GM23338 (cell line): ENCODE measurements around the gene PRR4. TPM values are rescaled to one million over a fixed set of nuclear protein-coding genes. Genes with fewer than 3 reads are reported as not detected.

Experiments
- ATAC-seq: fragments of 200-7000 bp; cut with Tn5 transposase; 3 replicates; pipeline ENCODE4 v1.9.1; 2020
- DNase-seq: peaks from one replicate; pipeline ENCODE4 v3.0.0-alpha.2; 2015; ENCODE audit warnings: low spot score
- H2AFZ ChIP-seq: fragments of 200-600 bp; sonication (generic); 2 replicates; pipeline ENCODE4 v1.8.0; 2016; ENCODE audit warnings: antibody characterized with exemption, mild to moderate bottlenecking, moderate library complexity
- H3F3A ChIP-seq: fragments of 200-600 bp; sonication (generic); replicated peaks from 2 replicates; pipeline ENCODE4 v1.8.0; 2017; ENCODE audit warnings: antibody characterized with exemption, mixed run types, low read depth
- H3K27ac ChIP-seq: fragments of 200-600 bp; sonication (generic); 2 replicates; pipeline ENCODE4 v1.6.1; 2016; ENCODE audit warnings: low read depth
- H3K27me3 ChIP-seq: fragments of 200-600 bp; sonication (generic); 2 replicates; pipeline ENCODE4 v1.8.0; 2016; ENCODE audit warnings: mild to moderate bottlenecking, mixed run types, moderate library complexity; ENCODE audit not compliant: insufficient read depth
- H3K36me3 ChIP-seq: fragments of 200-600 bp; sonication (generic); 2 replicates; pipeline ENCODE4 v1.8.0; 2016; ENCODE audit warnings: mild to moderate bottlenecking; ENCODE audit not compliant: insufficient read depth
- H3K4me1 ChIP-seq: fragments of 200-600 bp; sonication (generic); 2 replicates; pipeline ENCODE4 v1.8.0; 2016; ENCODE audit warnings: mild to moderate bottlenecking, moderate library complexity; ENCODE audit not compliant: insufficient read depth
- H3K4me2 ChIP-seq: fragments of 200-600 bp; sonication (generic); 2 replicates; pipeline ENCODE4 v1.7.1; 2017; ENCODE audit warnings: mixed run types
- H3K4me3 ChIP-seq: fragments of 200-600 bp; sonication (generic); 2 replicates; pipeline ENCODE4 v1.6.1; 2016; ENCODE audit warnings: mixed run types
- H3K79me2 ChIP-seq: fragments of 200-600 bp; sonication (generic); replicated peaks from 2 replicates; pipeline ENCODE4 v1.8.0; 2017; ENCODE audit warnings: mild to moderate bottlenecking; ENCODE audit not compliant: insufficient read depth
- H3K9me2 ChIP-seq: fragments of 200-600 bp; sonication (generic); 2 replicates; pipeline ENCODE4 v1.8.0; 2017; ENCODE audit not compliant: insufficient read depth
- H4K20me1 ChIP-seq: fragments of 200-600 bp; sonication (generic); replicated peaks from 2 replicates; pipeline ENCODE4 v1.8.0; 2017; ENCODE audit warnings: mild to moderate bottlenecking; ENCODE audit not compliant: insufficient read depth
- H3K27ac Mint-ChIP-seq: 2 replicates; pipeline ENCODE4 v1.8.0; 2020; ENCODE audit warnings: inconsistent platforms, mild to moderate bottlenecking, moderate library complexity, mixed read lengths
- H3K27me3 Mint-ChIP-seq: 3 replicates; pipeline ENCODE4 v1.8.0; 2022; ENCODE audit warnings: low read depth, mild to moderate bottlenecking, moderate library complexity, mixed read lengths, inconsistent platforms; ENCODE audit not compliant: insufficient read depth, poor library complexity
- H3K36me3 Mint-ChIP-seq: 3 replicates; pipeline ENCODE4 v1.8.0; 2021; ENCODE audit warnings: low read depth, mild to moderate bottlenecking, inconsistent platforms, moderate library complexity, mixed read lengths
- H3K4me1 Mint-ChIP-seq: 3 replicates; pipeline ENCODE4 v1.8.0; 2020; ENCODE audit warnings: mild to moderate bottlenecking, inconsistent platforms, mixed read lengths
- H3K4me3 Mint-ChIP-seq: 3 replicates; pipeline ENCODE4 v1.8.0; 2021; ENCODE audit warnings: moderate library complexity, mild to moderate bottlenecking, inconsistent platforms, mixed read lengths
- H3K9me3 Mint-ChIP-seq: 3 replicates; pipeline ENCODE4 v1.8.0; 2020; ENCODE audit warnings: moderate library complexity, mild to moderate bottlenecking, inconsistent platforms, mixed read lengths
- CREB1 ChIP-seq: fragments of 250-450 bp; sonication (Bioruptor Pico); IDR thresholded peaks from 2 replicates; pipeline ENCODE4 v1.5.0; 2020; ENCODE audit warnings: low read depth, mild to moderate bottlenecking, moderate library complexity
- EZH2 ChIP-seq: fragments of 200-600 bp; sonication (generic); IDR thresholded peaks from one replicate; pipeline ENCODE4 v1.8.0; 2017; ENCODE audit warnings: antibody characterized with exemption, mild to moderate bottlenecking, low read depth; ENCODE audit not compliant: unreplicated experiment
- NANOG ChIP-seq: IDR thresholded peaks from 2 replicates; pipeline ENCODE4 v1.6.1; 2016; ENCODE audit warnings: antibody characterized with exemption, borderline replicate concordance
- POLR2AphosphoS5 ChIP-seq: IDR thresholded peaks from 2 replicates; pipeline ENCODE4 v1.6.1; 2016; ENCODE audit warnings: antibody characterized with exemption, low read depth
- REST ChIP-seq: IDR thresholded peaks from one replicate; pipeline ENCODE4 v1.6.1; 2018; ENCODE audit warnings: antibody characterized with exemption; ENCODE audit not compliant: unreplicated experiment
- STAT1 ChIP-seq: IDR thresholded peaks from one replicate; pipeline ENCODE4 v1.6.1; 2016; ENCODE audit warnings: antibody characterized with exemption; ENCODE audit not compliant: unreplicated experiment
- ZNF114 ChIP-seq: fragments of 250-450 bp; sonication (Bioruptor Pico); IDR thresholded peaks from 2 replicates; pipeline ENCODE4 v1.5.0; 2020; ENCODE audit warnings: mild to moderate bottlenecking, moderate library complexity
- ZNF462 ChIP-seq: fragments of 250-450 bp; sonication (Bioruptor Pico); IDR thresholded peaks from 2 replicates; pipeline ENCODE4 v1.5.0; 2020; ENCODE audit warnings: mild to moderate bottlenecking, moderate library complexity
- polyA plus RNA-seq: library from polyadenylated mRNA; unstranded; fragments of >200 nt; fragmentation: Nextera tagmentation; extraction: Ambion mirVana; gene quantifications from 2 replicates; pipeline ENCODE4 v1.2.1, GENCODE V29; 2016
- total RNA-seq: library from RNA; depleted of rRNA; stranded (reverse); fragments of >200 nt; shearing (Covaris generic); gene quantifications from 2 replicates; pipeline ENCODE4 v1.2.3, GENCODE V29; 2014

PRR4 gene
- total and polyA plus RNA-seq, 2 experiments from 2014 or later: 2.1 to 7.9 TPM

GRCh38 chr12:10889226-10889625 is 40.0 kb upstream of the PRR4 start:
- H3K27me3 ChIP-seq: no peaks in the 10 kb centered on the region
- no peak overlapping the region for H3K4me2 ChIP-seq
- Mint-ChIP-seq H3K27ac (no peak overlapping the region), H3K27me3 (peaks cover 2% of the 10 kb centered on the region), H3K9me3 (no peaks in the 10 kb centered on the region), H3K4me3 (no peak overlapping the region), H3K4me1 (peaks cover 8% of the 10 kb centered on the region), H3K36me3 (no peaks in the 10 kb centered on the region)
- H4K20me1 ChIP-seq: no peaks in the 10 kb centered on the region
- no peak for TF ChIP-seq EZH2
- no peak for TF ChIP-seq REST
- no peak for TF ChIP-seq CREB1
- TF ChIP-seq STAT1: no peak
- TF ChIP-seq POLR2AphosphoS5: no peak
- H3K4me1 ChIP-seq: peaks cover 8% of the 10 kb centered on the region; the same call in 1 of the 2 replicates
- H2AFZ ChIP-seq: no peak overlapping the region
- no peaks in the 10 kb centered on the region for H3F3A ChIP-seq
- H3K27ac ChIP-seq: no peak overlapping the region
- H3K4me3 ChIP-seq: no peak overlapping the region
- no peaks in the 10 kb centered on the region for H3K9me2 ChIP-seq
- H3K79me2 ChIP-seq: no peaks in the 10 kb centered on the region
- no peak for ATAC-seq
- no peaks in the 10 kb centered on the region for H3K36me3 ChIP-seq
- DNase-seq: no peak

DNA sequence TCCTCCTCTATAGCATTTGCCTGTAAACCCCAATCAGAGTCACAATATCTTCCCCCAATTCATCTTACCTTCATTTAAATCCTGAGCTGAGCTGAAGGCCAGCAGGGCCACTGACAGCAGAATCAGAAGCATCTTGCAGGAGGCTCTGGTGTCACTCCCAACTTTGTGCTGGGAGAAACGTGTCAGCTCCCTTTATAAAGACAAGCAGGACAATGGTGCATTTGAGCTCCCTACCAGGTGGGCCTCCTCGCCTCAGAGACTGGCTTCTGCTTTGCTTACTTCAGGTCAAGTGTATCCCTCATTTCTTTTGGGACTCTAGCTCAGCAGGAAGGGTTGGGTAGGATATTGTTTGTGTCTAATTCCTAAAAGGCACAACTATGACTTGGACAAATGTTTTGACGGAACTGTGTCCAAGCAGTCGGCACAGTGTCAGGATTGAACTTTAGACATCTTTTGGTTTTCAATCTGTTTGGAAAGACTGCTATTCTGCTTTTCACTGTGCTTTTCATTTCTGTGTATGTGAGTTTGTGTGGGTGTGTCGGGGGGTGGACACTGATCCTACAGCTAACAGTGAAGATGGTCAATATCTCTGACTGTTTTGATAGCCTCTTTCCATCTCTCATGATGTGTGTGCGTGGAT is 34.9 kb upstream of the PRR4 start, which contains the start of gene PRH1:
Gene PRH1 (minus strand): TSS at position 170 of the 640 bp plus-strand sequence. CDS start 38 bp downstream, at position 132.
- Histone ChIP-seq H3K4me2 (no peak within 1 kb of the TSS), H3K36me3 (no peaks in the 10 kb centered on the region), H2AFZ (no peak within 1 kb of the TSS), H3K79me2 (no peaks in the 10 kb centered on the region), H3K27ac (no peak within 1 kb of the TSS), H3K4me1 (no peaks in the 10 kb centered on the region), H3K27me3 (no peaks in the 10 kb centered on the region), H4K20me1 (no peaks in the 10 kb centered on the region), H3K4me3 (no peak within 1 kb of the TSS), H3F3A (no peaks in the 10 kb centered on the region), H3K9me2 (no peaks in the 10 kb centered on the region)
- no peak for ATAC-seq
- Mint-ChIP-seq H3K4me3 (no peak within 1 kb of the TSS), H3K36me3 (no peaks in the 10 kb centered on the region), H3K9me3 (no peaks in the 10 kb centered on the region), H3K4me1 (peaks cover 2% of the 10 kb centered on the region; the same call in 2 of the 3 replicates), H3K27me3 (no peaks in the 10 kb centered on the region), H3K27ac (no peak within 1 kb of the TSS)
- DNase-seq: no peak
- no peak for TF ChIP-seq ZNF462 (CRISPR knock-in tag)
- TF ChIP-seq CREB1: no peak
- no peak for TF ChIP-seq NANOG
- TF ChIP-seq ZNF114 (CRISPR knock-in tag): no peak
